Vagina (tissue), 2 donors: ENCODE measurements around the gene ARID2.

ENCODE experiments used
- CTCF ChIP-seq, 3 experiments: fragments of 450-650 bp in 2 of 3; fragments of 200-600 bp in 1 of 3; sonication (generic) in 1 of 3; IDR thresholded peaks; one replicate each; pipeline ENCODE4 v1.5.1; 2017 to 2019; ENCODE audit warnings: antibody characterized with exemption in 3 of 3, mild to moderate bottlenecking in 2 of 3, moderate library complexity in 2 of 3
- POLR2A ChIP-seq, 2 donors: fragments of 450-650 bp; IDR thresholded peaks; one replicate each; pipeline ENCODE4 v1.6.1; 2017; ENCODE audit warnings: antibody characterized with exemption in 2 of 2, mild to moderate bottlenecking in 2 of 2, moderate library complexity in 2 of 2
- POLR2AphosphoS5 ChIP-seq, 2 donors: sonication (generic); formaldehyde crosslinking; IDR thresholded peaks; one replicate each; pipeline ENCODE4 v1.9.0; 2017; ENCODE audit warnings: antibody characterized with exemption in 2 of 2, mild to moderate bottlenecking in 2 of 2, low read depth in 1 of 2; ENCODE audit not compliant: insufficient read depth in 1 of 2

- no peak for TF ChIP-seq CTCF (IDR thresholded peaks at IDR 0.05)
- no peak for TF ChIP-seq POLR2A (IDR thresholded peaks at IDR 0.05)
- no peak for TF ChIP-seq POLR2AphosphoS5 (IDR thresholded peaks at IDR 0.05; ENCODE audit: insufficient read depth in 1 of 2, low read depth in 1 of 2)
These were observed 1.1 kb downstream of the ARID2 start for GRCh38 chr12:45730348-45731189.
